ENCODE data around the gene PWWP2B.

Gene PWWP2B

DNA sequence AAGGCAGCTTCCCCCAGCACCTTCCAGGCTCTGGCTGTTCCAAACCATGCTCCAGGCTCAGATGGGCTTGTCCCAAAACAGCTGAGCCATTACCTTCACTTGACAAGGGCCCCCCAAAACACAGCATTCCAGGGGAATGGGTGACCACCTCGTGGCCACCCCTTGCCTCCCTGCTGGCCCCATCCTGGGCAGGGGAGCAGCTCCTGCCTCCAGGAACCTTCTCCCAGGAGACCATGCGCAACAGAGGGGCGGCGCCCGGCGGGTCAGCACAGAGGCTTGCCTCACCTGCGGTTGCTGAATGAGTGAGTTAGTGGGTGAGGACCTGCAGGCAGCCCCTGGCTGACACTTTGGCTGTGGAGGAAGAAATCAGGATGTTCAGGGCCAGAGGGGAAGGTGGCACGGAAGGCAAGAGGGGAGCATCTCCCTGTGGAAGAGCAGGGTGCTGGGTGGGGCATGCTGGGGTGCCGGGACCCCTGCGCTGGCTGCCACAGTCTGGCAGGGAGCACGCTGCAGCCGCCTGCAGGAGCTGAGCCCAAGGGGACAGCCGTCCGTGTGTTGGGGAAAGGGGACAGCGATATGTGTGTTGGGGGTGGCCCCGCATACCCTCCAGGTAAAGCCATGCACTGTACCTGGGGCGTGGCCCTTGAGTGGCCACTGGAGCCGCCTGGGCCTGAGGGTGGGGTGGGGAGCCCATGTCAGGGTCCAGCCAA lies 54.7 kb downstream of the PWWP2B start:
- TF ChIP-seq, protein P1, sequence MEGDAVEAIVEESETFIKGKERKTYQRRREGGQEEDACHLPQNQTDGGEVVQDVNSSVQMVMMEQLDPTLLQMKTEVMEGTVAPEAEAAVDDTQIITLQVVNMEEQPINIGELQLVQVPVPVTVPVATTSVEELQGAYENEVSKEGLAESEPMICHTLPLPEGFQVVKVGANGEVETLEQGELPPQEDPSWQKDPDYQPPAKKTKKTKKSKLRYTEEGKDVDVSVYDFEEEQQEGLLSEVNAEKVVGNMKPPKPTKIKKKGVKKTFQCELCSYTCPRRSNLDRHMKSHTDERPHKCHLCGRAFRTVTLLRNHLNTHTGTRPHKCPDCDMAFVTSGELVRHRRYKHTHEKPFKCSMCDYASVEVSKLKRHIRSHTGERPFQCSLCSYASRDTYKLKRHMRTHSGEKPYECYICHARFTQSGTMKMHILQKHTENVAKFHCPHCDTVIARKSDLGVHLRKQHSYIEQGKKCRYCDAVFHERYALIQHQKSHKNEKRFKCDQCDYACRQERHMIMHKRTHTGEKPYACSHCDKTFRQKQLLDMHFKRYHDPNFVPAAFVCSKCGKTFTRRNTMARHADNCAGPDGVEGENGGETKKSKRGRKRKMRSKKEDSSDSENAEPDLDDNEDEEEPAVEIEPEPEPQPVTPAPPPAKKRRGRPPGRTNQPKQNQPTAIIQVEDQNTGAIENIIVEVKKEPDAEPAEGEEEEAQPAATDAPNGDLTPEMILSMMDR (conservative IDR thresholded peaks at IDR 0.05; ENCODE audit: low read depth, low read length) = no peak
- no peak for DNase-seq (ENCODE audit: low read depth)
- H3K4me3 ChIP-seq (ENCODE audit: low read length) = no peak overlapping the region

DNA sequence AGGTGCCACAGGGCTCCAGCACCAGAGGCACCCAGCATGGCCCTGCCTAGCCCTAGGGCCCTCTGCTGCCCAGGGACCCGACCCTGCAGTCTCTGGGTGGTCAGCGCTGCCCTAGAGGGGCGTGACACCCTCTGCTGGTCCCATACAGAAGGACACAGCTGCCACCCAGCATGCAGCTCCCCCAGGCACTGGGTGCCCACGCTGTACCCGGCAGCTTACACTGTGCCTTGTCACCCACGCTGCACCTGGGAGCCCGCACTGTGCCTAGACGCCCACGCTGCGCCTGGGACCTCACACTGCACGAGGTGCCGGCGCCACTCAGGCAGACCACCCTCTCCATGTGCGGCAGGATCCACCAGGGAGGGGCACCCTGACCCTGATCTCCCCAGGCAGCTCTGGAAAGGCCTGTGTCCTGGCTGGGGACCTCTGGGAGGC lies 55.2 kb downstream of the PWWP2B start:
- TF ChIP-seq, protein P1 (conservative IDR thresholded peaks at IDR 0.05; ENCODE audit: low read depth, low read length) = peak; percentile 31
- DNase-seq (ENCODE audit: low read depth) = no peak
- no peak overlapping the region for H3K4me3 ChIP-seq (ENCODE audit: low read length)

DNA sequence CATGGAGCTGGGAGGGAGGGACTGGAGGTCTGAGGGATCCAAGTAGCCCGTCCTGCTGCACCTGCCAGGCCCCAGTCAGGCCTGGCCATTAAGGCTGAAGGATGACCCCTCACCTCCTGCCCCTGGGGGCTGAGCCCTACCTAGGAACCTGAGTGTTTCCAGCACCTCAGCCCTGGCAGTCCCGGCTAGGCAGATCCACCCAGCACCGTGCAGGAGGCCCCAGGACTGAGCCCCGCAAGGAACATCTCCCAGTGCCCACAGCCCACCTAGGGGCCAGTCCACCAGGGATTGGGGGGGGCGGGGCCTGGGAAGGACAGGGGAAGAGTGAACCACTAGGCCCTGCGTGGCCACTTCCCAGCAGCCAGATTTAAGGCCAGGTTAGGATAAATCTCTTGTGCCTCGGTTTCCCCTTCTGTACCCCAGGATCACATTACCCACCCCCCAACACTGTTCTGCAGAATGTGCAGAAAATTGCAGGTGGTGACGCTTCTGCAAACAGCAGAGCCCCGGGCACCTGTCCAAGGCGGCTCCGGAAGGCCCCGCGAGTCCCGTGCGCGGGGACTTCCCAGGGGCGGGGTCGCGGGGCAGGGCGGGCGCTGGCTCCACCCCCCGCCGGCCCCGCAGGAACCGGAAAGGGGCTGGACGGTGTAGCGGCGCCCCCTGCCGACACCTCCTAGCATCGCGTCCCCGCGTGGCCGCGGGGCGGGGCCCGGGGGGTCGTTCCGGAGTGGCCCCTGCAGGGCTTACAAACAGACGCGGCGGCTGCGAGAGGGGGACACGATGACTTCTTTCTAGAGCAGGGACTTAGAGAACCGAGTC lies 55.9 kb downstream of the PWWP2B start:
- H3K4me3 ChIP-seq (ENCODE audit: low read length) = peak overlapping the region; percentile 23
- TF ChIP-seq, protein P1 (conservative IDR thresholded peaks at IDR 0.05; ENCODE audit: low read depth, low read length) = peak; percentile 77
- no peak for DNase-seq (ENCODE audit: low read depth)

DNA sequence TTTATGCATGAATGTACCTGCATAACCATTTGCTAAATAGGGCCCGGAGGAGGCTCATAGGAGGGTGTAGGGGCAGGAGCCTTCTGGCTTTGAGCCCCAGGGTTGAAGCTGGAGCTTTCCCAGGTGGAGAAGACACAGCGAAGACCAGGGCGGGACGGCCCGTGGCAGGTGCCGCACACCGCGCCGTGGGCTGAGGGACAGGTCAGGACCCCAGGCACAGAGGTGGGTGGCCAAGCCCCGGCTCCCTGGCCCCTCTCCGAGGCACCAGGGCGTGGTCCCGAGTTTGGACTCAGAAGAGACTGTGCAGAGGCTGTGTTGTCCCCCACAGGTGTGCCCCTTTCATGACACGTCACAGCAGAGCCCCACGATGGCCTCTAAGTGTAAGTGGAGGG lies 56.5 kb downstream of the PWWP2B start:
- peak overlapping the region; percentile 23 for H3K4me3 ChIP-seq (ENCODE audit: low read length)
- TF ChIP-seq, protein P1 (conservative IDR thresholded peaks at IDR 0.05; ENCODE audit: low read depth, low read length) = no peak

DNA sequence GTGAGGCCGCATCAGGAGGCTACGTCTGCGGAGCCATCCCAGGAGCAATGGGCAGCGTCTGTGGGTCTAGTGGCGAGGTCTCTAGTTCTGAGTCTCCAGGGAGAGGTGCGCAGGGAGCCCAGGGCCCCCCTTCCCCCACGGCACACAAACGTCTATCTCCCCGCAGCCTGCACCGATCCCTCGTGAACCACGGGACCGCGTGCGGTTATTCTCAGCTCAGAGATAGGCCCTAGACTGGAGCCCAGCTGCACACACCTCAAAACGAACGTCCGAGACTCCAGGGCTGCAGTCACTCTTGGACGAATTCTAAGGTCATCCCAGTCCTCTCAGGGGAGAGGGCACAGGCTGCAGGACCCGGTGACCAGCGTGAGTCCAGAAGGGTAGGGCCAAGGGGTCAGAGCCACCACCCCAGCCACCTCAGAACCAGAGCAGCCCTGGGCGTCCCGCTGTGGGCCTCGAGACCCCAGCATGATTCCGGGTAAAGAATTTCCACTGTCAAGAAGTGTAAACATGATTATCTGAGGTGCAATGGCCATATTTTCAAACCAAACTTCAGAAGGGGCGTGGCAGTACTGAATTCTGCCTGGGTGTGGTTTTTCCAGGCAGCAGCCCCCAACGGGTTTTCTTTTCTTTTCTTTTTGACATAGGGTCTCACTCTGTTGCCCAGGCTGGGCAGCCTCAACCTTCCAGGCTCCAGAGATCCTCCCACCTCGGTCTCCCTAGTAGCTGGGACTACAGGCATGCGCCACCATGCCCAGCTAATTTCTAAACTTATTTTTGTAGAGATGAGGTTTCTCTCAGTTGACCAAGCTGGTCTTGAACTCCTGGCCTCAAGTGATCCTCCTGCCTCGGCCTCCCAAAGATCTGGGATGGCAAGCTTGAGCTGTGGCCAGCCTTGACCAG lies 57.5 kb downstream of the PWWP2B start:
- TF ChIP-seq, protein P1 (conservative IDR thresholded peaks at IDR 0.05; ENCODE audit: low read depth, low read length) = no peak
- DNase-seq (ENCODE audit: low read depth) = no peak
- H3K4me3 ChIP-seq (ENCODE audit: low read length) = no peak overlapping the region

More for the DNA sequence above, 56.5 kb downstream of the PWWP2B start:
- DNase-seq (ENCODE audit: low read depth) = no peak

DNA sequence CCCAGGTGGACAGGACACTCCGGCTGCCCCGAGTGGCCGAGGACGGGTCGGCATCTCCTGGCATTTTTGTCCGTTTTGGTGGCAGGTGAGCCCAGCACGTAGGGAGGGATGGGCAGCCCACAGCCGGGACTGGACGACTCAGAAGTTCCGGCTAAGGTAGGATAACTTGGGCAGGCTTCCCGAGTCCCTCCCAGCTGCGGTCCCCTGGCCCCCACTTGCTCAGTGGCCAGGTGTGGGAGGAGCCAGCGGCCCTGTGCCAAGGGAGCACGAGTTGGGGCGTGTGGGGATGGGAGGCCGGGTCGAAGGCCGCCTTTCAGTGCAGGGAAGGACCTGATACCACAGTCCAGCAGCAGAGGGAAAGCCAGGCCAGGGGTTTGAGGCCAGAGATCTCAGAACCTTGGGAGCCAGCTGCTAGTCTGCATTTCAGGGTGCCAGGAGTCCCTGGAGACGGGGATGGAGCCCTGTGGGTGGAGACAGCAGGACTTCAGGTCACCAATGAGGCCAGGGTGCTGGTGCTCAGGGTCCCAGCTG lies 58.5 kb downstream of the PWWP2B start:
- no peak for DNase-seq (ENCODE audit: low read depth)
- TF ChIP-seq, protein P1 (conservative IDR thresholded peaks at IDR 0.05; ENCODE audit: low read depth, low read length) = no peak
- no peak overlapping the region for H3K4me3 ChIP-seq (ENCODE audit: low read length)
